Lower leg skin (tissue), 4 donors: Measurements from ENCODE around the gene TXN. TPM values are rescaled to one million over a fixed set of nuclear protein-coding genes. Genes with fewer than 3 reads are reported as not detected.

Experiments
- DNase-seq, 2 donors: peaks; one replicate each; pipeline ENCODE4 v3.0.0-alpha.2; 2019; ENCODE audit warnings: low spot score in 2 of 2
- H3K4me3 ChIP-seq: fragments of 200-600 bp; sonication (generic); 2 replicates; pipeline ENCODE4 v1.5.1; 2017; ENCODE audit warnings: mild to moderate bottlenecking, low read depth; ENCODE audit not compliant: poor library complexity, severe bottlenecking
- CTCF ChIP-seq, 3 donors: fragments of 450-650 bp; IDR thresholded peaks; one replicate each; pipeline ENCODE4 v1.5.1; 2016; ENCODE audit warnings: antibody characterized with exemption in 3 of 3, mild to moderate bottlenecking in 3 of 3, moderate library complexity in 2 of 3
- POLR2A ChIP-seq, 2 donors: fragments of 450-650 bp; IDR thresholded peaks; one replicate each; pipeline ENCODE4 v1.6.1; 2016 to 2017; ENCODE audit warnings: antibody characterized with exemption in 2 of 2, mild to moderate bottlenecking in 1 of 2, moderate library complexity in 1 of 2
- WGBS, 2 donors: methylation state at CpG; one replicate each; pipeline ENCODE4 v1.1.5; 2018; 5-methylcytosine and 5-hydroxymethylcytosine counted together
- intact Hi-C: fragments of 100-400 bp; cut with DNase I; formaldehyde crosslinking; loops from one replicate; pipeline ENCODE4 v1.15.0; 2023; ENCODE audit warnings: low total_unique reads
- total RNA-seq, 4 donors: library from RNA; depleted of rRNA; stranded (reverse); fragments of >200 nt; gene quantifications; one replicate each; pipeline ENCODE4 v1.1.0, GENCODE V29; 2016

The TXN gene
- total RNA-seq, 4 donors from 2014 or later = 122 to 170 (median 130) TPM

DNA sequence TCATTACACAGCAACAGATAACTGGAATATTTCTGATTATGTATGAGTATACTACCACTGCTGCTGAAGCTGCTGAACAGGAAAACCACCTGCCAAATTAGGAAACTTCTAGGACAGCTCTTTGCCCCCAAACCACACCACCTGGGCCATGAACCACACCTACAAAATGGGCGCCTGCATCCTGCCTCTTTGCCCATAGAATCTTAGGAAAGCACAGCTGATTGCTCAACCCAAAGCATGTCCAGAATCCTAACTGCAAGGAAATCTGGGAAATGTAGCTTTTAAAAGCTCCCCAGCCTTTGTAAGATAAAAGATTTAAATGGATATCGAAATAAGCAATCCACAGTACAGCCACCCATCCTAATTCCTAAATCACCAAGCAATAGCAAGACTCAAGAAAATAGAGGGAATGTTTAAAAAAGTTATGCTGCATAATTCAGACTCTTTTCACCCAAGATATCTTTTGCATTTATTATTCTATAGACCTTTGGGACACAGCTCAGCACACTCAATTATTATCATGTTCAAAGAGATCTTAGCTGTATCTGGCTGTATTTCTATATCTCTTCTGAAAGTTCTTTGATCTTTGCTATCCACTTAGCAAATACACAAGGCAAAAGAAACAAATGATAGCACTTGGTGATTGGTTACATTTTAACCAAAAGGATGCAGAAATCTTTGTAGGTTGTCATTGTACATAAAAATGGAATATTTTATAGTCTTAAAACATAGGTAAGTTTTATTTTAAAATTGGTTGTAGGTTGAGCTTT, 41.5 kb downstream of the TXN start:
- DNase-seq = no peak
- TF ChIP-seq POLR2A (IDR thresholded peaks at IDR 0.05) = no peak
- TF ChIP-seq CTCF (IDR thresholded peaks at IDR 0.05) = no peak
- intact Hi-C loops = loop anchor here (5.0 kb wide), 1 partner anchor 32 kb away; no protein-coding TSS in a partner anchor
- no peak overlapping the region for H3K4me3 ChIP-seq
- 67 to 73% methylated on average over 2 of the region's 2 CpGs for WGBS, 2 donors

DNA sequence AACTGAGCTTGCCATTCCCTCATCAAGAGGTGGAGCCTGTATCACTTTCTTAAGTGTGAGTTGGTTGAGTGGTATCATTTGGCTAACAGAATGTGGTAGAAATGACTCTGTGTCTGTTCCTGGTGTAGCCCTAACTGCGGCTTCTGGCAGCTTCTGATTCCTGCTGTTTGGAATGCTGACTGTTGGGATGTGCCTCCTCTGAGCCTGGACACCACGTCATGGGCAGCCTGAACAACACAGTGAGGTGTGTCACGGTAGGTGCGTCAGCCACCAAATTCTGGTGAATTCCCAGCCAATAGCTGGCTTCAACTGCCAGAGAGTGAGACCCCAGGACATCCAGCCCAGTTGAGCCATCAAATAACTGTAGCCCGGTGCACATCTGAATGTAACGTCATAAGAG, 42.2 kb downstream of the TXN start:
- intact Hi-C loops = no loop called here
- no peak overlapping the region for H3K4me3 ChIP-seq
- DNase-seq = no peak
- no peak for TF ChIP-seq CTCF (IDR thresholded peaks at IDR 0.05)
- no peak for TF ChIP-seq POLR2A (IDR thresholded peaks at IDR 0.05)
- 70 to 75% methylated on average over 6 of the region's 6 CpGs for WGBS, 2 donors

- intact Hi-C loops = no loop called here
- TF ChIP-seq POLR2A (IDR thresholded peaks at IDR 0.05) = no peak
- no peak for TF ChIP-seq CTCF (IDR thresholded peaks at IDR 0.05)
- DNase-seq = no peak
- WGBS, 2 donors = 57 to 64% methylated on average over 10 of the region's 10 CpGs
- H3K4me3 ChIP-seq = no peak overlapping the region
These were observed 42.8 kb downstream of the TXN start for GRCh38 chr9:110213413-110214044.

- 53 to 54% methylated on average over 9 of the region's 9 CpGs for whole genome bisulfite sequencing, 2 donors
- TF ChIP-seq POLR2A (IDR thresholded peaks at IDR 0.05) = no peak
- no peak for TF ChIP-seq CTCF (IDR thresholded peaks at IDR 0.05)
- no peak within 1 kb of the TSS for H3K4me3 ChIP-seq
- intact Hi-C loops = no loop called here
- DNase-seq = peak in 1 of 2 donors; percentile 38
These were observed 48.3 kb downstream of the TXN start, which contains the start of gene C9orf152 for GRCh38 chr9:110208031-110208430. Gene C9orf152, minus strand, starts transcription at chr9:110208159. Its CDS starts 580 bp downstream, at chr9:110207579.

- TF ChIP-seq POLR2A (IDR thresholded peaks at IDR 0.05) = no peak
- no peak for TF ChIP-seq CTCF (IDR thresholded peaks at IDR 0.05)
- intact Hi-C loops = no loop called here
- DNase-seq = no peak
- H3K4me3 ChIP-seq = no peak overlapping the region
- WGBS, 2 donors = 51 to 52% methylated on average over 5 to 6 of the region's 6 CpGs
These were observed 49.2 kb downstream of the TXN start for GRCh38 chr9:110207071-110207641.
